GM19372 (cell line): ENCODE data around the gene SLC25A39.
"Not testable (repeated sequence)": the region's sequence is repeated elsewhere in the genome, so short reads cannot be mapped to it uniquely, and the experiment has no call there.

Experiments used
- ATAC-seq: cut with Tn5 transposase; IDR thresholded peaks from one replicate; pipeline ENCODE4 v1.9.1; 2021; ENCODE audit warnings: mild to moderate bottlenecking, low read depth, moderate library complexity; ENCODE audit not compliant: unreplicated experiment

SLC25A39 gene

DNA sequence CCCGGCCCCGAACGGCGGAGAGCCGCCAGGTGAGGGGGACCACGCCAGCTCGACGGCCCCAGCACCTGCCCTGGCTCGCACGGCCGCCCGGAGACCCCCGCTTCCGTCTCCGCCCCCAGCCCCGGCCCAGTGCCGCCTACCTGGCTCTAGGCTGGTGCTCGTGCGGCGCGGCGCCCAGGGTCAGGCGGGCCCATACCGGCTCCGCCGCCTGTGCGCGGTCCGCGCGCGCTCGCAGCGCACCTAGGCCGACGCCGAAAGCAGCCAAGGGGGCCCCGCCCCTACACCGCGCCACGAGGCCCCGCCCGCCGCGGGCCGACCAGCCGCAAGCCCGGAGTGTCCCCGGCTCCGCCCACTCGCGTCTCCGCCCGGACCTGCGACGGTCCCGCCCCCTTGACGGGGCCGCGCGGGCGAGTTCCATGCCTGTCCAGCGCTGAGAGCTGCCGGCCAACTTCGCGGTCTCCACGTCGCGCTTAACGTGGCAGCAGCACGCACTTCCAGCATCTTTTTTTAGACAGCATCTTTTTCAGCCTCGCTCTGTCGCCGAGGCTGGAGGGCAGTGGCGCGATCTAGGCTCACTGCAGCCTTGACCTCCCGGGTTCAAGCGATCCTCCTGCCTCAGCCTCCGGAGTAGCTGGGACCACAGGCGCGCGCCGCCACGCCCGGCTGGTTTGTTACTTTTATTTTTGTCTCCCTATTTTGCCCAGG, at the start of gene SLC25A39:
SLC25A39 (minus strand) TSS at position 253 of the 705 bp plus-strand sequence. CDS start 1,261 bp downstream, outside the sequence.
- peak; percentile 73 for ATAC-seq

GRCh38 chr17:44372036-44372435, 47.4 kb upstream of the SLC25A39 start:
- no peak for ATAC-seq

DNA sequence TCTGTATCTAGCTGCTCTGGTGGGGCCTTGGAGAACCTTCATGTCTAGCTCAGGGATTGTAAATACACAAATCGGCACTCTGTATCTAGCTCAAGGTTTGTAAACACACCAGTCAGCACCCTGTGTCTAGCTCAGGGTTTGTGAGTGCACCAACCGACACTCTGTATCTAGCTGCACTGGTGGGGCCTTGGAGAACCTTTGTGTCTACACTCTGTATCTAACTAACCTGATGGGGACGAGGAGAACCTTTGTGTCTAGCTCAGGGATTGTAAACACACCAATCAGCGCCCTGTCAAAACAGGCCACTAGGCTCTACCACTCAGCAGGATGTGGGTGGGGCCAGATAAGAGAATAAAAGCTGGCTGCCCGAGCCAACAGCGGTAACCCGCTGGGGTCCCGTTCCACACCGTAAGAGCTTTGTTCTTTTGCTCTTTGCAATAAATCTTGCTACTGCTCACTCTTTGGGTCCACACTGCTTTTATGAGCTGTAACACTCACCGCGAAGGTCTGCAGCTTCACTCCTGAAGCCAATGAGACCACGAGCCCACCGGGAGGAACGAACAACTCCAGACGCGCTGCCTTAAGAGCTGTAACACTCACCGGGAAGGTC, 44.9 kb upstream of the SLC25A39 start:
- not testable (repeated sequence) for ATAC-seq

DNA sequence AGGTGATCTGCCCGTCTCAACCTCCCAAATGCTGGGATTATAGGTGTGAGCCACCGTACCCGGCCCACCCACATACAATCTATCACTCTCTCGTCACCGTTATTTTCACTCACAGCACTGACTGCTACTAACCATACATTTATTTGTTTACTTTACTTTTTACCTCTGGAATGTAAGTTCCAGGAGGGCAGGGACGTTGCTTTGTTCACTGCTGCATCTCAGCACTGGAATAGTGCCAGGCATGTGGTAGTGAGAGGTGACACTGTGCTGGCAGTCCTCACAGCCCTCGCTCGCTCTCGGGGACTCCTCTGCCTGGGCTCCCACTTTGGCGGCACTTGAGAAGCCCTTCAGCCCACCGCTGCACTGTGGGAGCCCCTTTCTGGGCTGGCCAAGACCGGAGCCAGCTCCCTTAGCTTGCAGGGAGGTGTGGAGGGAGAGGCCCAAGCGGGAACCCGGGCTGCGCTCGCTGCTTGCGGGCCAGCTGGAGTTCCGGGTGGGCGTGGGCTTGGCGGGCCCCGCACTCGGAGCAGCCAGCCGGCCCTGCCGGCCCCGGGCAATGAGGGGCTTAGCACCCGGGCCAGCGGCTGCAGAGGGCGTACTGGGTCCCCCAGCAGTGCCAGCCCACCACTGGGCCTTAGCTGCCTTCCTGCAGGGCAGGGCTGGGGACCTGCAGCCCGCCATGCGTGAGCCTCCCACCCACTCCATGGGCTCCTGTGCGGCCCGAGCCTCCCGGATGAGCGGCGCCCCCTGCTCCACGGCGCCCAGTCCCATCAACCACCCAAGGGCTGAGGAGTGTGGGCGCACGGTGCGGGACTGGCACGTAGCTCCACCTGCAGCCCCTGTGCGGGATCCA, 44.0 kb upstream of the SLC25A39 start:
- ATAC-seq = not testable (repeated sequence)

DNA sequence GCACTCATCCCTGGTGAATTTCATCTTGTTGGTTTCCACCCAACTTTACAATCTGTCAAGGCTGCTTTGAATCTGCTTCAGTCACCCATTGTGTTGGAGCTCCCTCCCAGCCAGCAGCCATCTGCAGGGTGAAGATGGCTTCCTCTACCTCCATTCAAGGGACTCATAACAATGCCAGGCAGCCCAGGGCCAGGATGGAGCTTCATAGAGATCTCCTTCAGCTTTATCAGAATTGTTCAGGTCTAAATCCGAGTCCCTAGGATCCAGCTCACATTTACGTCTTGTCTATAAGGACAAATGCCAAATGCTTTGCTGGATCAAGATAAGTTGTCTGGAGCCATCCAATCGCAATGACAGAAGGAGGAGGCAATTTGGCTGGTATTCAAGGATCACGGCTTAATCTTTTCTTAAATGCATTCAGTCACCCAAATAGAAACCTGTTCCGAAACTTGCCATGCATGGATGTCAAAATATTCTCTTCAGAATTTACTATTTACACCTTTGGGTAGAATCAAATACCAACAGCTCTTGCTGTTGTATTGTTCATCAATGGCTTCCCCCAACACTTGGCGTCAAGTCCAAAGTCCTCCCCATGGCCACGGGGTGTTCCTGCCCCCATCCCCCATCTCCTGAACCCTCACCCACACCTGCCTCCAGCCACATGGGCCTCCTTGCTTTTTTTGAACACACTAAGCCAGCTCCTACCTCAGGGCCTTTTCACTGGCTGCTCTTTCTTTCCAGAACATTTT, 42.8 kb upstream of the SLC25A39 start:
- no peak for ATAC-seq

- ATAC-seq = not testable (repeated sequence)
These were observed 40.4 kb upstream of the SLC25A39 start for GRCh38 chr17:44365051-44365450.

GRCh38 chr17:44363613-44364159, 39.1 kb upstream of the SLC25A39 start, which contains the start of gene FAM171A2:
Gene FAM171A2 (minus strand): TSS chr17:44363853. CDS start chr17:44363714, 139 bp downstream.
- ATAC-seq = no peak

DNA sequence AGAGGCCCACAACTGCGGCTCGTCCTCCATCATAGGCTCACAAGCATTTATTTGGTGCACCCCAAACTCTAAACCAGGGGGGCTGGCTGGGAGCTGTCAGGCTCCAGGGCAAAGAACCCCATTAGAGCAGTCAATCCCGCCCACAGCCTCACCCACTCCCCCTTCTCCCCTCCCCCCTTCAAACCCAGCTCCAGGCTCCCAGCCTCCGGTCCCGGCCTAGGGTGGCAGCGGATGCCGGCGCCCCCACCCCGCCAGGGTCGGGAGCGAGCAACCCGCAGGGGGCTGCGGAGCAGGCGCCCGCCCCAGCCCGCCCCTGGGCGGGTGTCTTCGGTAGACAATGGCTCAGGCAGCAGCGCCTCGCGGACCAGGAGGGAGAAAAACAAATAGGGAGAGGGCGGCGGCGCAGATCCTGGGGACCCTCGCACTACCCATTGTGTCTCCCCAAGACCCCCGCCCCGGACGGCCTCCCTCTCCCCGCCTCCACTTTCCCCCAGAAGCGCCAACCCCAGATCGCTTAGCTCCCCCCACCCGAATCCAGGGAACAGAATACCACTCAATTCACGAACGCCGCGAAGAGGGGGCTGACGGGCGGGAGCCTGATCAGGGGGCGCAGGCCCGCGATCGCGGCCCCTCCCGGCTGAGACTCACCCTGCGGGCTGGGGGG, 38.5 kb upstream of the SLC25A39 start:
- no peak for ATAC-seq

DNA sequence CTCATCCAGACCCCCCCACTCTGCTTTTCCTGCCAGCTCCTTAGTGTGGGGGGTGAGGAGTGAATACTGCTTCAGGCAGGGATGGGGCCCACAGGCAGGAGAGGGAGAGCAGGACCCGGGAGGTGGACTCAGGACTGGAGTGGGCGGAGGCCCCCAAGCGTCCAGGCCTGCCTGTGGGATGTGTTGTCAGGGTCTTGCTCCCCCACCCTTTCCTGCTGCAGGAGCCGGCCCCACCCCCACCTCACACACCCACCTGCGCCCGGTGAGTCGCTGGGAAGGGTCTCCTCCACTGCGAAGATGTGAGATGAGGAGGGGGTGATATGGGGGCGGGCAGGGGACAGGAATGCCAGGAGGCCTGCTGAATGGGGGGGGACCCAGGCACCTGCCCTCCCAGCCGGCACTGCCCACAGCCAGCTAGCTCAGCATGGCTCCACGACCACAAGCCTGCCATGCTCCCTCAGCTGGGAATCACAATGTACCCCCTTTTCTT, 37.9 kb upstream of the SLC25A39 start:
- no peak for ATAC-seq

GRCh38 chr17:44361292-44362260, 37.0 kb upstream of the SLC25A39 start:
- ATAC-seq = no peak

- no peak for ATAC-seq
These were observed 36.2 kb upstream of the SLC25A39 start for GRCh38 chr17:44360826-44361225.

GRCh38 chr17:44360144-44360533, 35.5 kb upstream of the SLC25A39 start:
- ATAC-seq = no peak

- ATAC-seq = no peak
These were observed 35.0 kb upstream of the SLC25A39 start for GRCh38 chr17:44359458-44360143.

- no peak for ATAC-seq
These were observed 34.4 kb upstream of the SLC25A39 start for GRCh38 chr17:44359006-44359405.

GRCh38 chr17:44358066-44358465, 33.4 kb upstream of the SLC25A39 start:
- ATAC-seq = no peak

- ATAC-seq = no peak
These were observed 31.6 kb upstream of the SLC25A39 start for GRCh38 chr17:44356241-44356640.

GRCh38 chr17:44355642-44356099, 31.0 kb upstream of the SLC25A39 start:
- no peak for ATAC-seq
